Common myeloid progenitor, CD34-positive (primary cell): Measurements from ENCODE around the gene HSPE1.

Source experiments
- CTCF ChIA-PET: fragments of 350-600 bp; sonication (Branson Sonifier 250); formaldehyde crosslinking; loops from one replicate; lab custom pipeline; 2021; ENCODE audit warnings: antibody characterized with exemption; lab: Charles Lee
- POLR2A ChIA-PET: fragments of 350-600 bp; sonication (Branson Sonifier 250); formaldehyde crosslinking; loops from one replicate; lab custom pipeline; 2021; ENCODE audit warnings: antibody characterized with exemption; lab: Charles Lee
- DNase-seq, 3 donors: peaks; one replicate each; pipeline versions ENCODE4 v3.0.0 to v3.0.0-alpha.2; 2013
- H3K27ac ChIP-seq, 2 experiments: 1 replicate in 1 of 2; 2 replicates in 1 of 2; pipeline ENCODE4 v1.7.0; 2013; ENCODE audit warnings: inconsistent platforms in 2 of 2, low read length in 2 of 2, mild to moderate bottlenecking in 2 of 2, low read depth in 1 of 2, moderate library complexity in 1 of 2; ENCODE audit not compliant: severe bottlenecking in 2 of 2, insufficient read depth in 1 of 2, poor library complexity in 1 of 2
- H3K27me3 ChIP-seq, 5 experiments: replicated peaks in 2 of 5; 1 replicate in 3 of 5; 2 replicates in 2 of 5; pipeline versions ENCODE4 v1.6.1 to v1.7.0; 2013; ENCODE audit warnings: low read length in 4 of 5, mild to moderate bottlenecking in 2 of 5, moderate library complexity in 2 of 5, inconsistent platforms in 1 of 5; ENCODE audit not compliant: insufficient read depth in 5 of 5, control insufficient read depth in 4 of 5
- H3K36me3 ChIP-seq, 4 experiments: 1 replicate in 2 of 4; 2 replicates in 2 of 4; pipeline versions ENCODE4 v1.6.1 to v1.7.0; 2013; ENCODE audit warnings: low read length in 3 of 4, control low read depth in 1 of 4, mild to moderate bottlenecking in 1 of 4; ENCODE audit not compliant: control insufficient read depth in 4 of 4, insufficient read depth in 4 of 4
- H3K4me1 ChIP-seq, 4 experiments: 1 replicate in 3 of 4; 2 replicates in 1 of 4; pipeline versions ENCODE4 v1.6.1 to v1.7.1; 2013; ENCODE audit warnings: low read length in 3 of 4, mild to moderate bottlenecking in 3 of 4, control low read depth in 1 of 4, inconsistent platforms in 1 of 4, moderate library complexity in 1 of 4; ENCODE audit not compliant: control insufficient read depth in 4 of 4, insufficient read depth in 4 of 4; ENCODE audit errors: control extremely low read depth in 1 of 4
- H3K4me3 ChIP-seq, 7 experiments: 1 replicate in 4 of 7; 2 replicates in 3 of 7; pipeline versions ENCODE4 v1.5.1 to v1.7.0; 2013; ENCODE audit warnings: mild to moderate bottlenecking in 7 of 7, low read length in 6 of 7, moderate library complexity in 6 of 7, inconsistent platforms in 2 of 7, low read depth in 2 of 7, control low read depth in 1 of 7; ENCODE audit not compliant: insufficient read depth in 4 of 7, control insufficient read depth in 1 of 7; ENCODE audit errors: extremely low read depth in 1 of 7
- H3K9me3 ChIP-seq, 5 experiments: 1 replicate in 4 of 5; 2 replicates in 1 of 5; pipeline versions ENCODE4 v1.6.1 to v1.7.1; 2013; ENCODE audit warnings: low read length in 4 of 5, mild to moderate bottlenecking in 2 of 5, inconsistent platforms in 1 of 5, low read depth in 1 of 5, moderate library complexity in 1 of 5; ENCODE audit not compliant: control insufficient read depth in 4 of 5, insufficient read depth in 2 of 5; ENCODE audit errors: control extremely low read depth in 1 of 5
- WGBS: methylation state at CpG from one replicate; pipeline ENCODE4 v1.1.5; 2013; ENCODE audit not compliant: insufficient coverage; 5-methylcytosine and 5-hydroxymethylcytosine counted together

Gene HSPE1

DNA sequence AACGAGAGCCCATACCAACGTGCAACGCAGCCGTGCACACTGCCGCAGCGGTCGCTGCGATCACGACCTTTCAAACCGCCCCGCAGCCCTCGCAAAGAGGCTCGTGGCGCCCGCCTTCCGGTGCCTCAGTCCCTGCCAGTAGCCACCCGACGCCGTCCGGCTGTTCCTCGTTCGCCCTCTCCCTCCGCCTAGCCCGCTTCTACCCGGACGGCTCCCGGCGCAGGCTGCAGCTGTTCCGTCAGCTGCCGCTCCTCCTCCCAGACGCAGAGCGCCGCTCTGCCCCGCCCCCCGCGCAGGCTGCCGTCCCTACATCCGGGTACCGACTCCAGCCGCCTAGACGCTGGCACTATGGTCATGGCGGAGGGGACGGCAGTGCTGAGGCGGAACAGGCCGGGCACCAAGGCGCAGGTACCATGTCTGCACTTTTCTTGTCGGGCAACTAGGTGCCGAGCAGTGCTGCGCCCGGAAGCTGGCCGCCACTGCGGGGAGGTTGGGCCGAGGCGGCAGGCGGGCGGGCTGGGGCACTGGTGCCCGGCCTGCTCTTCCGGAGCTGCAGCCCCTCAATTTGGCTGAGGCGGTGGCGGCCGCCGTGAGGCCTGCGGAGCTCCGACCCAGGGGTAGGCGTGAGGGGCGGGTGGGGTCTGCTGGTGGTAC, 15.7 kb downstream of the HSPE1 start, which contains the start of gene MOB4:
Gene MOB4 (plus strand): TSS at position 328 of the 654 bp plus-strand sequence. CDS start 21 bp downstream, at position 349.
- peak; percentile 95 to 98 (median 98) for DNase-seq
- peak within 1 kb of the TSS; percentile 90 to 98 (median 92) for H3K4me3 ChIP-seq
- no peaks in the 10 kb centered on the region for H3K27me3 ChIP-seq
- peaks cover 0 to 7% (median 0%) of the 10 kb centered on the region in 5 experiments for H3K9me3 ChIP-seq
- under 1% methylated on average over 64 of the region's 66 CpGs for WGBS
- peaks cover 0 to 12% (median 8%) of the 10 kb centered on the region in 4 experiments for H3K36me3 ChIP-seq
- H3K4me1 ChIP-seq, result peaks cover 10 to 24% (median 20%) of the 10 kb centered on the region in 4 experiments
- ChIA-PET POLR2A (interaction anchor here (0.5 to 3.2 kb wide), 7 partner anchors 12 to 908 kb away, joined by 3 to 34 read pairs (median 6); partner anchors contain the start of genes HSPD1, HSPE1 and SF3B1), CTCF (interaction anchor here (1.0 to 1.3 kb wide), 3 partner anchors 10 to 48 kb away, joined by 3 to 4 read pairs (median 3); no protein-coding TSS in a partner anchor)
- H3K27ac ChIP-seq, result peak within 1 kb of the TSS; percentile 80 to 95

DNA sequence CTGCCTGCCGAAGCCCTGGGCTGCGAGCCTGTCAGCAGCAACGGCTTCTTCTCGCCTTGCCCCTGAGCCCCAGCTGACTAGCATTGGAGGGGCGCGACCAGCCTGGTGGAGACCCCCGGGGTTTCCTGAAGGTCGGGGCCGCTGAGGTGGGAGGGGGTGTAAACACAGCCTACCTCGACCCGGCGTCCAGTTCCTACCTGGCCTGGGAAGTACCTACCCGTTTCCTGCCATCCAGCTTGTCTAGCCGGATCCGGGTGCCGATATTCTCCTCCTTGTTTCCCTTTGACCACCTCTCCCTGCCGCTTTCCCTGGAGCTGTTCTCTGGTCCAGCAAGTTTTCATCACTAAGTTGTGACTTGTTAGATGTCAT, 16.2 kb downstream of the HSPE1 start:
- no peaks in the 10 kb centered on the region for H3K27me3 ChIP-seq
- peaks cover 10 to 24% (median 20%) of the 10 kb centered on the region in 4 experiments for H3K4me1 ChIP-seq
- POLR2A ChIA-PET, result interaction anchor here (0.8 to 3.2 kb wide), 5 partner anchors 13 to 81 kb away, joined by 3 to 34 read pairs (median 6); partner anchors contain the start of genes HSPD1, HSPE1 and SF3B1
- H3K9me3 ChIP-seq, result peaks cover 0 to 10% (median 3%) of the 10 kb centered on the region in 5 experiments
- DNase-seq, result no peak
- H3K36me3 ChIP-seq, result peaks cover 0 to 16% (median 8%) of the 10 kb centered on the region in 4 experiments
- CTCF ChIA-PET, result interaction anchor here (1.0 kb wide), 1 partner anchor 9 kb away, joined by 3 read pairs; no protein-coding TSS in a partner anchor
- H3K4me3 ChIP-seq, result peak overlapping the region; percentile 90 to 98 (median 92)
- 0% methylated on average over 5 of the region's 17 CpGs for WGBS
- H3K27ac ChIP-seq, result peak overlapping the region; percentile 80 to 95

DNA sequence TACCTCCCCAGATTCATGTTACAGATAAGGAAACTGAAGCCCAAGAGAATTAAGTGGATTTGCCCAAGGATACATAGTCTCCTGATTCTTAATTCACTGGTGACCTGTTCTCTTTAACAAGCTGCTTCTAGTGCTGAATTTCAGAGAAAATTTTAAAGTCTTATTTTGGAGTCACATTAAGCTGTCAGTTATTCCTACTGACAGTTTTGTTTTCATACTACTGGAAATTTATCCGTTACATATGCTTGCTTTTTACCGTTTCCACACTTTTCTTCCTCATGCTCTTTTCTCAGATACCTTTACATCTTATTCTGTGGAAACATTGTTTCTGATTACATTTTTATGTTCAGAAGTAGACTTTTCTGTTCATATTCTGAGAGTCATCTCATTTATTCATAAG, 17.0 kb downstream of the HSPE1 start:
- no peak for DNase-seq
- CTCF ChIA-PET, result no interaction called here
- Histone ChIP-seq H3K4me1 (peaks cover 10 to 24% (median 20%) of the 10 kb centered on the region in 4 experiments), H3K9me3 (peaks cover 0 to 10% (median 3%) of the 10 kb centered on the region in 5 experiments), H3K4me3 (peak overlapping the region in 6 of 7 experiments; percentile 90 to 98 (median 93)), H3K27ac (peak overlapping the region; percentile 80 to 95), H3K36me3 (peaks cover 0 to 16% (median 8%) of the 10 kb centered on the region in 4 experiments), H3K27me3 (no peaks in the 10 kb centered on the region)
- POLR2A ChIA-PET, result interaction anchor here (0.6 to 3.2 kb wide), 3 partner anchors 13 to 47 kb away, joined by 4 to 34 read pairs (median 6); partner anchors contain the start of genes HSPD1 and HSPE1
- 80% methylated on average over 1 of the region's 2 CpGs for WGBS

DNA sequence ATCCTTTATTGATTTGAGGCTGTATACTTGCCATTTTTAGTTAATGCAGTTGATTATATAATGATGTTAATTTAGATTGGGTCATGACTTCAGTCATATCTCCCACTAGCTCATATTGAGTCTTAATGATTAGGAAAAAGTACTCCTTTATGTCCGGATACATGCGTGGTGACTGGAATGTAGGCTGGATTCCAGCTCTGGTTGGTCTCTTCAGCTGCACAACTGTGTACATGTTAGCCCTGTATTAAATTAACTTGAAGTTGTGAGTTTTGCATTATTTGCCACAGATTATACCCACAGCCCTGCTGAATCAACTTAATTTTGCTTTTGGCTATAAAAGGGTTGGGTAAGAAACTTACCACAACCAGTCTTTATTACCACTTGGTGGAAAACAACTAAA, 38.2 kb downstream of the HSPE1 start:
- ChIA-PET POLR2A (no interaction called here), CTCF (no interaction called here)
- H3K9me3 ChIP-seq, result no peaks in the 10 kb centered on the region
- no CpG with 5 or more reads among the region's 2 CpGs for WGBS
- no peaks in the 10 kb centered on the region for H3K27me3 ChIP-seq
- H3K36me3 ChIP-seq, result peaks cover 18 to 62% (median 37%) of the 10 kb centered on the region in 4 experiments
- no peak for DNase-seq
- no peak overlapping the region for H3K4me3 ChIP-seq
- H3K4me1 ChIP-seq, result no peaks in the 10 kb centered on the region
- no peak overlapping the region for H3K27ac ChIP-seq

DNA sequence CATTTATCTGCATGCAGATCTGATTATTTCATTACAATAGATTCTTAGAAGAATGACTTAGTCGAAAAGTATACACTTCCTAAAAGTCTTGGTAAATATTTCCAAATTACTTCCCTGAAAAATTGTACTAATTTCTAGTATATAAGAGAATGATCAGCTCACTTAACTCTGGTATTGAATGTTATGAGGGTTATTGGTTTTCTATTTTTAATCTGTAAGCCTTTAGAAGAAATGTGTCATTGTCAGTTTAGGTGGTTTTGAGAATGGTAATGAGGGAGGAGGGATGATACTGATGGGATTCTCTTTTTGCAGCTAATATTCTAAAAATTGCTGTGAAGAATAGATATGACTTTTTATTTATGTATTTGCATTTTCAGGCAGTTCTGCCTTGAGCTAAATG, 39.6 kb downstream of the HSPE1 start:
- Histone ChIP-seq H3K9me3 (no peaks in the 10 kb centered on the region), H3K36me3 (peaks cover 26 to 67% (median 45%) of the 10 kb centered on the region in 4 experiments), H3K27me3 (no peaks in the 10 kb centered on the region), H3K4me1 (no peaks in the 10 kb centered on the region), H3K27ac (no peak overlapping the region), H3K4me3 (no peak overlapping the region)
- ChIA-PET POLR2A (no interaction called here), CTCF (interaction anchor here (0.7 to 1.4 kb wide), 3 partner anchors 14 to 86 kb away, joined by 3 to 4 read pairs (median 3); partner anchors contain the start of gene COQ10B)
- WGBS, result no CpG with 5 or more reads among the region's 1 CpG
- no peak for DNase-seq

DNA sequence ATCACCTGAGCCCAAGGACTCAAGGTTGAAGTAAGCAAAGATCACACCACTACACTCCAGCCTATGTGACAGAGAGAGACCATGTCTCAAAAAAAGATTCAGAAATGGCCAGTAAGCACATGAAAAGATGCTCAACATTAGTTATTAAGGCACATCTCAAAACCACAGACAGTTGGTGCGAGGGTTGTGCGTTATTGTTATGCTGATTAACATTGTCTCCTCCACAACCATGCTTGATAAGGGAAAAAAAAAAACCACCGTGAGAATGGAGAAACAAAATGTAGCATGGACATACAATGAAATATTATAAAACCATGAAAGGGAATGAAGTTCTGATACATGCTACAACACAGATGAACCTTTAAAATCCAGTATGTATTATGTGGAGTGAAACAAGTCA, 43.0 kb downstream of the HSPE1 start:
- Histone ChIP-seq H3K27me3 (no peaks in the 10 kb centered on the region), H3K9me3 (no peaks in the 10 kb centered on the region), H3K4me3 (no peak overlapping the region), H3K4me1 (no peaks in the 10 kb centered on the region), H3K27ac (no peak overlapping the region), H3K36me3 (peaks cover 24 to 58% (median 39%) of the 10 kb centered on the region in 4 experiments)
- CTCF ChIA-PET, result interaction anchor here (0.6 kb wide), 1 partner anchor 17 kb away, joined by 3 read pairs; no protein-coding TSS in a partner anchor
- POLR2A ChIA-PET, result no interaction called here
- DNase-seq, result no peak
- no CpG with 5 or more reads among the region's 3 CpGs for WGBS
